Stomach (tissue), 9 donors: Measurements from ENCODE around the gene VOPP1. TPM values are rescaled to one million over a fixed set of nuclear protein-coding genes. Genes with fewer than 3 reads are reported as not detected.
"Not testable (repeated sequence)": the region's sequence is repeated elsewhere in the genome, so short reads cannot be mapped to it uniquely, and the experiment has no call there.

ENCODE experiments used
- DNase-seq, 2 donors: peaks; one replicate each; pipeline versions ENCODE4 v3.0.0 to v3.0.0-alpha.2; 2013 to 2019
- H3K27ac ChIP-seq, 5 donors: fragments of 200-600 bp in 4 of 5; sonication (generic) in 4 of 5; one replicate each; pipeline ENCODE4 v1.5.1; 2013 to 2019; ENCODE audit warnings: mild to moderate bottlenecking in 1 of 5, moderate library complexity in 1 of 5
- H3K27me3 ChIP-seq, 3 donors: fragments of 200-600 bp; sonication (generic); one replicate each; pipeline ENCODE4 v1.5.1; 2017 to 2019; ENCODE audit warnings: mixed run types in 1 of 3
- H3K36me3 ChIP-seq, 4 donors: fragments of 200-600 bp; sonication (generic); 1 replicate in 3 of 4; 2 replicates in 1 of 4; pipeline ENCODE4 v1.5.1; 2016 to 2019
- H3K4me1 ChIP-seq, 4 donors: fragments of 200-600 bp; sonication (generic); one replicate each; pipeline ENCODE4 v1.5.1; 2016 to 2019
- H3K4me3 ChIP-seq, 4 donors: fragments of 200-600 bp; sonication (generic) in 3 of 4; one replicate each; pipeline ENCODE4 v1.5.1; 2016 to 2019; ENCODE audit warnings: mild to moderate bottlenecking in 1 of 4
- H3K9me3 ChIP-seq, 4 donors: fragments of 200-600 bp; sonication (generic); one replicate each; pipeline ENCODE4 v1.5.1; 2016 to 2019
- EP300 ChIP-seq: sonication (generic); formaldehyde crosslinking; IDR thresholded peaks from one replicate; pipeline ENCODE4 v1.6.1; 2017; ENCODE audit warnings: antibody characterized with exemption
- POLR2A ChIP-seq, 4 donors: fragments of 450-650 bp; IDR thresholded peaks; one replicate each; pipeline ENCODE4 v1.6.1; 2016; ENCODE audit warnings: antibody characterized with exemption in 4 of 4, control low read depth in 2 of 4, mild to moderate bottlenecking in 1 of 4, moderate library complexity in 1 of 4
- POLR2AphosphoS5 ChIP-seq, 3 donors: sonication (generic); formaldehyde crosslinking; IDR thresholded peaks; one replicate each; pipeline ENCODE4 v1.6.1; 2016; ENCODE audit warnings: antibody characterized with exemption in 3 of 3
- WGBS, 5 donors: extraction: QIAGEN DNeasy Blood & Tissue Kit in 3 of 5; methylation state at CpG; one replicate each; pipeline versions ENCODE4 v1.1.5 to v1.1.7; 2013 to 2018; 5-methylcytosine and 5-hydroxymethylcytosine counted together
- intact Hi-C: fragments of 100-400 bp; cut with DNase I; formaldehyde crosslinking; loops from one replicate; pipeline ENCODE4 v1.15.1; 2023; ENCODE audit warnings: low total_unique reads
- polyA plus RNA-seq, 3 donors: library from polyadenylated mRNA; stranded (reverse); fragments of 200-250 nt; gene quantifications; one replicate each; pipeline ENCODE4 v1.2.3, GENCODE V29; 2013
- total RNA-seq, 5 donors: library from RNA; depleted of rRNA; stranded (reverse); fragments of >200 nt; gene quantifications; one replicate each; pipeline versions ENCODE4 v1.1.0 to v1.2.3, GENCODE V29; 2014 to 2016
- TF ChIP-seq, protein P1 (sequence below), 7 experiments: fragments of 450-650 bp in 4 of 7; fragments of 200-600 bp in 3 of 7; sonication (generic) in 3 of 7; IDR thresholded peaks; one replicate each; pipeline ENCODE4 v1.5.1; 2016 to 2019; ENCODE audit warnings: antibody characterized with exemption in 7 of 7, control low read depth in 2 of 7, mild to moderate bottlenecking in 1 of 7
- donor health status: healthy with polysubstance abuse.
- donor health status: Bipolar disorder and iron deficiency.
- donor health status: healthy.

Gene VOPP1
- total and polyA plus RNA-seq, 8 donors, result 14.0 to 117 (median 37.0) TPM

- 90 to 94% (median 91%) methylated on average over 9 to 10 of the region's 10 CpGs for WGBS, 5 donors
- DNase-seq, result no peak
- Histone ChIP-seq H3K4me1 (peaks cover 0 to 29% (median 10%) of the 10 kb centered on the region in 4 donors), H3K27me3 (no peaks in the 10 kb centered on the region), H3K27ac (no peak overlapping the region), H3K4me3 (no peak overlapping the region), H3K9me3 (no peaks in the 10 kb centered on the region), H3K36me3 (peaks cover 4 to 46% (median 34%) of the 10 kb centered on the region in 4 donors)
- intact Hi-C loops, result no loop called here
- TF ChIP-seq POLR2AphosphoS5 (IDR thresholded peaks at IDR 0.05), result no peak
- TF ChIP-seq POLR2A (IDR thresholded peaks at IDR 0.05), result no peak
These were observed 59.6 kb downstream of the VOPP1 start for GRCh38 chr7:55512635-55513191.

DNA sequence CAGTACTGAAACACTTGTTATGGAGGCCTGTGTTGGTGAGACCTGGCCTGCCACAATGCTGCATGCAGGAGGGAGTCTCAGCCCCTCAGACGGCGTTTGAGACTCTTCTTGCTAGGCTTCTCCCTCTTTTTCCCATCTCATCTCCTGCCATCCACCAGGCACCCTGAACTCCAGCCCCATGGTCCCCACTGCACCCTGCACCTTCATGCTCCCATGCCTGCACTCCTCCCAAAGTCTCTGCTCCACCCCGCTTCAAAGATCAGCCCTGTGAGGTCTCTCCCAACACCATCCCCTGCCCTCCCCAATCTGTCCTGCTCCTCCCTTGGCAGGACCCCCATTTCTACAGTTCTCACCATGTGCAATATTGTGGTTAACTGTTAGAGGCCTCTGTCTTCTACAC, 61.7 kb downstream of the VOPP1 start:
- no peak overlapping the region for H3K4me3 ChIP-seq
- peaks cover 0 to 12% (median 3%) of the 10 kb centered on the region in 4 donors for H3K4me1 ChIP-seq
- H3K36me3 ChIP-seq, result peaks cover 0 to 30% (median 26%) of the 10 kb centered on the region in 4 donors
- no peak for TF ChIP-seq POLR2A (IDR thresholded peaks at IDR 0.05)
- no peak for TF ChIP-seq EP300
- TF ChIP-seq, protein P1, sequence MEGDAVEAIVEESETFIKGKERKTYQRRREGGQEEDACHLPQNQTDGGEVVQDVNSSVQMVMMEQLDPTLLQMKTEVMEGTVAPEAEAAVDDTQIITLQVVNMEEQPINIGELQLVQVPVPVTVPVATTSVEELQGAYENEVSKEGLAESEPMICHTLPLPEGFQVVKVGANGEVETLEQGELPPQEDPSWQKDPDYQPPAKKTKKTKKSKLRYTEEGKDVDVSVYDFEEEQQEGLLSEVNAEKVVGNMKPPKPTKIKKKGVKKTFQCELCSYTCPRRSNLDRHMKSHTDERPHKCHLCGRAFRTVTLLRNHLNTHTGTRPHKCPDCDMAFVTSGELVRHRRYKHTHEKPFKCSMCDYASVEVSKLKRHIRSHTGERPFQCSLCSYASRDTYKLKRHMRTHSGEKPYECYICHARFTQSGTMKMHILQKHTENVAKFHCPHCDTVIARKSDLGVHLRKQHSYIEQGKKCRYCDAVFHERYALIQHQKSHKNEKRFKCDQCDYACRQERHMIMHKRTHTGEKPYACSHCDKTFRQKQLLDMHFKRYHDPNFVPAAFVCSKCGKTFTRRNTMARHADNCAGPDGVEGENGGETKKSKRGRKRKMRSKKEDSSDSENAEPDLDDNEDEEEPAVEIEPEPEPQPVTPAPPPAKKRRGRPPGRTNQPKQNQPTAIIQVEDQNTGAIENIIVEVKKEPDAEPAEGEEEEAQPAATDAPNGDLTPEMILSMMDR (IDR thresholded peaks at IDR 0.05), result no peak
- no peak for TF ChIP-seq POLR2AphosphoS5 (IDR thresholded peaks at IDR 0.05)
- DNase-seq, result no peak
- H3K9me3 ChIP-seq, result no peaks in the 10 kb centered on the region
- intact Hi-C loops, result no loop called here
- H3K27ac ChIP-seq, result no peak overlapping the region
- 94 to 100% (median 95%) methylated on average over 3 of the region's 3 CpGs for WGBS, 5 donors
- H3K27me3 ChIP-seq, result no peaks in the 10 kb centered on the region

- H3K27me3 ChIP-seq, H3K27ac ChIP-seq, H3K4me3 ChIP-seq, H3K9me3 ChIP-seq, intact Hi-C loops, H3K4me1 ChIP-seq, DNase-seq: not testable (repeated sequence)
- WGBS, 5 donors, result 90 to 100% (median 97%) methylated on average over 1 of the region's 1 CpG
- H3K36me3 ChIP-seq, result peaks cover 0 to 26% (median 24%) of the 10 kb centered on the region in 4 donors
These were observed 62.1 kb downstream of the VOPP1 start for GRCh38 chr7:55510206-55510605.

GRCh38 chr7:55509322-55509721, 63.0 kb downstream of the VOPP1 start:
- WGBS, 5 donors, result 38 to 100% (median 62%) methylated on average over 1 of the region's 1 CpG
- H3K36me3 ChIP-seq, result peaks cover 0 to 19% (median 16%) of the 10 kb centered on the region in 4 donors
- H3K4me1 ChIP-seq, result peaks cover 0 to 10% (median 7%) of the 10 kb centered on the region in 4 donors
- no peaks in the 10 kb centered on the region for H3K27me3 ChIP-seq
- no peak overlapping the region for H3K27ac ChIP-seq
- no peak for DNase-seq
- TF ChIP-seq POLR2AphosphoS5 (IDR thresholded peaks at IDR 0.05), result no peak
- no peak for TF ChIP-seq EP300
- TF ChIP-seq, protein P1 (IDR thresholded peaks at IDR 0.05), result no peak
- no peak for TF ChIP-seq POLR2A (IDR thresholded peaks at IDR 0.05)
- no peak overlapping the region for H3K4me3 ChIP-seq
- no peaks in the 10 kb centered on the region for H3K9me3 ChIP-seq
- intact Hi-C loops, result no loop called here

- no peak for DNase-seq
- H3K27ac ChIP-seq, result no peak overlapping the region
- WGBS, 5 donors, result 90 to 96% (median 92%) methylated on average over 5 of the region's 5 CpGs
- TF ChIP-seq, protein P1 (IDR thresholded peaks at IDR 0.05), result no peak
- TF ChIP-seq POLR2AphosphoS5 (IDR thresholded peaks at IDR 0.05) (no peak), POLR2A (IDR thresholded peaks at IDR 0.05) (no peak), EP300 (no peak)
- H3K36me3 ChIP-seq, result peaks cover 0 to 11% (median 9%) of the 10 kb centered on the region in 4 donors
- intact Hi-C loops, result no loop called here
- no peaks in the 10 kb centered on the region for H3K9me3 ChIP-seq
- peaks cover 0 to 13% (median 7%) of the 10 kb centered on the region in 4 donors for H3K4me1 ChIP-seq
- H3K4me3 ChIP-seq, result no peak overlapping the region
- H3K27me3 ChIP-seq, result no peaks in the 10 kb centered on the region
These were observed 63.9 kb downstream of the VOPP1 start for GRCh38 chr7:55508221-55509011.
